Sigmoid colon (tissue), 7 donors: ENCODE results near the gene ZNF695. TPM values are rescaled to one million over a fixed set of nuclear protein-coding genes. Genes with fewer than 3 reads are reported as not detected.
"Not testable (repeated sequence)": the region's sequence is repeated elsewhere in the genome, so short reads cannot be mapped to it uniquely, and the experiment has no call there.

Experiments
- DNase-seq: peaks from one replicate; pipeline ENCODE4 v3.0.0-alpha.2; 2019
- H3K27ac ChIP-seq, 4 donors: fragments of 200-600 bp; sonication (generic); one replicate each; pipeline ENCODE4 v1.5.1; 2016 to 2019; ENCODE audit warnings: mild to moderate bottlenecking in 1 of 4
- H3K27me3 ChIP-seq, 3 donors: fragments of 200-600 bp; sonication (generic); one replicate each; pipeline ENCODE4 v1.5.1; 2019; ENCODE audit warnings: mild to moderate bottlenecking in 1 of 3
- H3K36me3 ChIP-seq, 4 donors: fragments of 200-600 bp; sonication (generic); one replicate each; pipeline ENCODE4 v1.5.1; 2016 to 2019
- H3K4me1 ChIP-seq, 4 donors: fragments of 200-600 bp; sonication (generic); one replicate each; pipeline ENCODE4 v1.5.1; 2017 to 2019
- H3K4me3 ChIP-seq, 4 donors: fragments of 200-600 bp; sonication (generic); one replicate each; pipeline ENCODE4 v1.5.1; 2017 to 2019; ENCODE audit warnings: mild to moderate bottlenecking in 2 of 4, moderate library complexity in 1 of 4
- H3K9me3 ChIP-seq, 4 donors: fragments of 200-600 bp in 3 of 4; sonication (generic) in 3 of 4; one replicate each; pipeline versions ENCODE4 v1.5.1 to v1.6.1; 2013 to 2019
- EP300 ChIP-seq, 4 donors: sonication (generic); formaldehyde crosslinking; IDR thresholded peaks; one replicate each; pipeline ENCODE4 v1.6.1; 2017; ENCODE audit warnings: antibody characterized with exemption in 4 of 4
- POLR2A ChIP-seq, 2 donors: fragments of 450-650 bp; IDR thresholded peaks; one replicate each; pipeline ENCODE4 v1.6.1; 2016; ENCODE audit warnings: antibody characterized with exemption in 2 of 2, mild to moderate bottlenecking in 2 of 2, moderate library complexity in 2 of 2
- POLR2AphosphoS5 ChIP-seq, 4 donors: sonication (generic); formaldehyde crosslinking; IDR thresholded peaks; one replicate each; pipeline ENCODE4 v1.6.1; 2017; ENCODE audit warnings: antibody characterized with exemption in 4 of 4
- WGBS, 2 donors: extraction: QIAGEN DNeasy Blood & Tissue Kit; methylation state at CpG; one replicate each; pipeline ENCODE4 v1.1.7; 2013; 5-methylcytosine and 5-hydroxymethylcytosine counted together
- intact Hi-C: fragments of 100-400 bp; cut with DNase I; formaldehyde crosslinking; loops from one replicate; pipeline ENCODE4 v1.15.1; 2023
- polyA plus RNA-seq, 3 donors: library from polyadenylated mRNA; stranded (reverse); fragments of 200-250 nt; gene quantifications; one replicate each; pipeline ENCODE4 v1.2.3, GENCODE V29; 2013
- total RNA-seq, 4 donors: library from RNA; depleted of rRNA; stranded (reverse); fragments of >200 nt; gene quantifications; one replicate each; pipeline ENCODE4 v1.1.0, GENCODE V29; 2016
- TF ChIP-seq, protein P1 (sequence below), 4 experiments: fragments of 450-650 bp in 3 of 4; fragments of 200-600 bp in 1 of 4; IDR thresholded peaks; one replicate each; pipeline ENCODE4 v1.5.1; 2016 to 2019; ENCODE audit warnings: antibody characterized with exemption in 4 of 4, mild to moderate bottlenecking in 3 of 4, moderate library complexity in 2 of 4
- donor health status: healthy with polysubstance abuse.
- donor health status: Bipolar disorder and iron deficiency.
- donor health status: healthy.

Gene ZNF695
- total and polyA plus RNA-seq, 7 donors: under 0.01 to 1.4 (median 0.65) TPM; not detected in 3

DNA sequence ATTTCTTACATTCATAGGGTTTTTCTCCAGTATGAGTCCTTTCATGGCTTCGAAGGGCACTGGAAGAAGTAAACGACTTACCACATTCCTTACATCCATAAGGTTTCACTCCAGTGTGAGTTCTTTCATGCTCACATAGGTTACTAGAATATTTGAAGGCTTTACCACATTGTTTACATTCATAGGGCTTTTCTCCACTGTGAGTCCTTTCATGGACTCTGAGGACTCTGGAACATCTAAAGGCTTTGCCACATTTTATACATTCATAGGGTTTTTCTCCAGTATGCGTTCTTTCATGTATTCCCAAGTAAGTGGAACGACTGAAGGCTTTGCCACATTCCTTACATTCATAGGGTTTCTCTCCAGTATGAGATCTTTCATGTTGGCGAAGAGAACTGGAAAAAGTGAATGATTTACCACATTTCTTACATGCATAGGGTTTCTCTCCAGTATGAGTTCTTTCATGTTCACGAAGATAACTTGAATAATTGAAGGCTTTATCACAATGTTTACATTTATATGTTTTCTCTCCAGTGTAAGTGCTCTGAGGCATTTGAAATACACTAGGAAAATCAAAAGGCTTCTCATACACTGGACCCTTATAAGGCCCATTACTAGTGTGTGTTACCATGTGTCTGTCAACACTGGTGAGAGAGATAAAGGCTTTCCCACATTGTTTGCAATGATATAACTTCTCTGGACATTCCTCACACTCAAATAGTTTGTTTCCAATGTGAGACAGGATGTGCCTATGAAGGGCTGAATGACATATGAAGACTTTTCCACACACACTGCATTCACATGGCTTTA, 29.9 kb upstream of the ZNF695 start:
- Histone ChIP-seq H3K4me3 (no peak overlapping the region), H3K27me3 (no peaks in the 10 kb centered on the region), H3K9me3 (peaks cover 9 to 48% (median 12%) of the 10 kb centered on the region in 4 donors), H3K4me1 (no peaks in the 10 kb centered on the region), H3K36me3 (peaks cover 4 to 40% (median 16%) of the 10 kb centered on the region in 4 donors), H3K27ac (no peak overlapping the region)
- 96 to 98% methylated on average over 6 of the region's 6 CpGs for WGBS, 2 donors
- TF ChIP-seq POLR2A (IDR thresholded peaks at IDR 0.05): no peak
- no peak for TF ChIP-seq POLR2AphosphoS5 (IDR thresholded peaks at IDR 0.05)
- no peak for TF ChIP-seq EP300 (IDR thresholded peaks at IDR 0.05)
- TF ChIP-seq, protein P1, sequence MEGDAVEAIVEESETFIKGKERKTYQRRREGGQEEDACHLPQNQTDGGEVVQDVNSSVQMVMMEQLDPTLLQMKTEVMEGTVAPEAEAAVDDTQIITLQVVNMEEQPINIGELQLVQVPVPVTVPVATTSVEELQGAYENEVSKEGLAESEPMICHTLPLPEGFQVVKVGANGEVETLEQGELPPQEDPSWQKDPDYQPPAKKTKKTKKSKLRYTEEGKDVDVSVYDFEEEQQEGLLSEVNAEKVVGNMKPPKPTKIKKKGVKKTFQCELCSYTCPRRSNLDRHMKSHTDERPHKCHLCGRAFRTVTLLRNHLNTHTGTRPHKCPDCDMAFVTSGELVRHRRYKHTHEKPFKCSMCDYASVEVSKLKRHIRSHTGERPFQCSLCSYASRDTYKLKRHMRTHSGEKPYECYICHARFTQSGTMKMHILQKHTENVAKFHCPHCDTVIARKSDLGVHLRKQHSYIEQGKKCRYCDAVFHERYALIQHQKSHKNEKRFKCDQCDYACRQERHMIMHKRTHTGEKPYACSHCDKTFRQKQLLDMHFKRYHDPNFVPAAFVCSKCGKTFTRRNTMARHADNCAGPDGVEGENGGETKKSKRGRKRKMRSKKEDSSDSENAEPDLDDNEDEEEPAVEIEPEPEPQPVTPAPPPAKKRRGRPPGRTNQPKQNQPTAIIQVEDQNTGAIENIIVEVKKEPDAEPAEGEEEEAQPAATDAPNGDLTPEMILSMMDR (IDR thresholded peaks at IDR 0.05): no peak
- DNase-seq: no peak
- intact Hi-C loops: no loop called here

DNA sequence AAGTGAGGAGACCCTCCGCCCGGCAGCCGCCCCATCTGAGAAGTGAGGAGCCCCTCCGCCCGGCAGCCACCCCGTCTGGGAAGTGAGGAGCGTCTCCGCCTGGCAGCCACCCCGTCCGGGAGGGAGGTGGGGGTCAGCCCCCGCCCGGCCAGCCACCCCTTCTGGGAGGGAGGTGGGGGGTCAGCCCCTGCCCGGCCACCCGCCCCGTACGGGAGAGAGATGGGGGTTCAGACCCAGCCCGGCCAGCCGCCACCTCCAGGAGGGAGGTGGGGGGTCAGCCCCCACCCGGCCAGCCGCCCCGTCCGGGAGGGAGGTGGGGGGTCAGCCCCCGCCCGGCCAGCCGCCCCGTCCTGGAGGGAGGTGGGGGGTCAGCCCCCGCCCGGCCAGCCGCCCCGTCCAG, 24.4 kb upstream of the ZNF695 start:
- Histone ChIP-seq H3K36me3 (peaks cover under 1 to 19% (median 4%) of the 10 kb centered on the region in 4 donors), H3K9me3 (peaks cover 5 to 31% (median 12%) of the 10 kb centered on the region in 4 donors)
- H3K27me3 ChIP-seq, H3K27ac ChIP-seq, H3K4me1 ChIP-seq, H3K4me3 ChIP-seq, DNase-seq, intact Hi-C loops: not testable (repeated sequence)
- WGBS, 2 donors: 93 to 95% methylated on average over 25 to 30 of the region's 30 CpGs

DNA sequence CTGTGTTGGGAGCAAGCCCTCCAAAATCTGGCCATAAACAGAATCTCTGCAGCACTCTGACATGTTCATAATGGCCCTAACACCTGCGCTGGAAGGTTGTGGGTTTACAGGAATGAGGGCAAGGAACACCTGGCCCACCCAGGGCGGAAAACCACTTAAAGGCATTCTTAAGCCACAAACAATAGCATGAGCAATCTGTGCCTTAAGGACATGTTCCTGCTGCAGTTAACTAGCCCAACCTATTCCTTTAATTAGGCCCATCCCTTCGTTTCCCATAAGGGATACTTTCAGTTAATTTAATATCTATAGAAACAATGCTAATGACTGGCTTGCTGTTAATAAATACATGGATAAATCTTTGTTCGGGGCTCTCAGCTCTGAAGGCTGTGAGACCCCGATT, 16.8 kb upstream of the ZNF695 start:
- intact Hi-C loops, H3K27me3 ChIP-seq, H3K36me3 ChIP-seq, DNase-seq, H3K4me3 ChIP-seq, H3K4me1 ChIP-seq, H3K27ac ChIP-seq: not testable (repeated sequence)
- H3K9me3 ChIP-seq: peaks cover 3 to 14% (median 11%) of the 10 kb centered on the region in 4 donors
- 74 to 85% methylated on average over 5 of the region's 5 CpGs for WGBS, 2 donors

DNA sequence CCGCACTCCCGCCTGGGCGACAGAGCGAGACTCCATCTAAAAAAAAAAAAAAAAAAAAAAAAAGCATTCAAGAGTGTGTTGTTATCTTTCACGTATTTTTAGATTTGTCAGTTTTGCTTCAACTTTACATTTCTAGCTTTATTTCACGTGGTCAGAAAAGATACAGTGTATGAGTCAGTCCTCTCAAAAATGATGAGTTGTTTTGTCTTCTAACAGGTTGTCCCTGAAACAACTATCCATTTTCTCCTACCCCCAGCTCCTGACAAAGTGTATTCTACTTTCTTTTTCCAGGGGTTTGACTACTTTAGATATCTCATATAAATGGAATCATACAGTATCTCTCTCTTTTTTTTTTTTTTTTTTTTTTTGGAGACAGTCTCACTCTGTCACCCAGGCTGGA, 5.5 kb upstream of the ZNF695 start:
- 87 to 91% methylated on average over 6 of the region's 6 CpGs for WGBS, 2 donors
- Histone ChIP-seq H3K4me1 (no peaks in the 10 kb centered on the region), H3K9me3 (no peaks in the 10 kb centered on the region), H3K27me3 (no peaks in the 10 kb centered on the region), H3K4me3 (no peak overlapping the region), H3K27ac (no peak overlapping the region), H3K36me3 (no peaks in the 10 kb centered on the region)
- DNase-seq: no peak
- TF ChIP-seq, protein P1 (IDR thresholded peaks at IDR 0.05): no peak
- TF ChIP-seq POLR2AphosphoS5 (IDR thresholded peaks at IDR 0.05): no peak
- no peak for TF ChIP-seq EP300 (IDR thresholded peaks at IDR 0.05)
- TF ChIP-seq POLR2A (IDR thresholded peaks at IDR 0.05): no peak
- intact Hi-C loops: no loop called here

DNA sequence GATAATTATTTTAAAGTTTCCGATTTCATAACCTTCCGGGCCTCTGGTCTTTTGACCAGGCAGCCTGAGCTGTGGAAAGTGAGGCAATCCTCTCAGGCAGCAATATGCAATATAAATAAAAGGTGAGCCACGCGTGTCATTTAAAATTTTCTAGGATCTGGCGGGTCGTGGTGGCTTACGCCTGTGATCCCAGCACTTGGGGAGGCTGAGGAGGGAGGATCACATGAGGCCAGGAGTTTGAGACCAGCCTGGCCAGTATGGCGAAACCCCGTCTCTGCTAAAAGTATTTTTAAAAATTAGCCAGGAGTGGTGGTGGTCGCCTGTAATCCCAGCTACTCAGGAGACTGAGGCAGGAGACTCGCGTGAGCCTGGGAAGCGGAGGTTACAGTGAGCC, 546 bp upstream of the ZNF695 start:
- no peak for TF ChIP-seq EP300 (IDR thresholded peaks at IDR 0.05)
- TF ChIP-seq, protein P1 (IDR thresholded peaks at IDR 0.05): no peak
- no peak for TF ChIP-seq POLR2A (IDR thresholded peaks at IDR 0.05)
- TF ChIP-seq POLR2AphosphoS5 (IDR thresholded peaks at IDR 0.05): no peak
- Histone ChIP-seq H3K27me3 (peaks cover 0 to 9% (median 8%) of the 10 kb centered on the region in 3 donors), H3K27ac (no peak overlapping the region), H3K4me3 (peak overlapping the region in 2 of 4 donors; percentile 56 to 71), H3K4me1 (peaks cover 0 to 7% (median 6%) of the 10 kb centered on the region in 4 donors), H3K36me3 (no peaks in the 10 kb centered on the region), H3K9me3 (peaks cover 0 to 7% (median 1%) of the 10 kb centered on the region in 4 donors)
- intact Hi-C loops: no loop called here
- 84 to 88% methylated on average over 13 of the region's 13 CpGs for WGBS, 2 donors
- DNase-seq: no peak

DNA sequence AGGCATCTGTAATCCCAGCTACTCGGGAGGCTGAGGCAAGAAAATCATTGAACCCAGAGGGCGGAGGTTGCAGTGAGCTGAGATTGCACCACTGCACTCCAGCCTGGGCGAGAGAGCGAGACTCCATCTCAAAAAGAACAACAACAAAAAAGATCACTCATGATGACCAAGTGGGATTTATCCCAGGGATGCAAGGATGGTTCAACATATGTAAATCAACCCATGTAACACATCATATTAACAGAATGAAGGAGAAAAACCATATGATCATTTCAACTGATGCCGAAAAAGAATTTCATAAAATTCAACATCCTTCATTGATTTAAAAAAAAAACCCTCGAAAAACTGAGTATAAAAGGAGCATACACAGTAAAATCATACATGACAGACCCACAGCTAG, 3.8 kb downstream of the ZNF695 start:
- H3K4me1 ChIP-seq, H3K27ac ChIP-seq, H3K36me3 ChIP-seq, intact Hi-C loops, H3K27me3 ChIP-seq, H3K4me3 ChIP-seq, DNase-seq, H3K9me3 ChIP-seq: not testable (repeated sequence)
- 97% methylated on average over 6 of the region's 6 CpGs for WGBS, 2 donors
